ENCODE data around the gene CCSER1. TPM values are rescaled to one million over a fixed set of nuclear protein-coding genes. Genes with fewer than 3 reads are reported as not detected.
"Not testable (repeated sequence)": the region's sequence is repeated elsewhere in the genome, so short reads cannot be mapped to it uniquely, and the experiment has no call there.

Gene CCSER1
- total RNA-seq, 1 donor from 2014 or later, result 8.4 TPM

DNA sequence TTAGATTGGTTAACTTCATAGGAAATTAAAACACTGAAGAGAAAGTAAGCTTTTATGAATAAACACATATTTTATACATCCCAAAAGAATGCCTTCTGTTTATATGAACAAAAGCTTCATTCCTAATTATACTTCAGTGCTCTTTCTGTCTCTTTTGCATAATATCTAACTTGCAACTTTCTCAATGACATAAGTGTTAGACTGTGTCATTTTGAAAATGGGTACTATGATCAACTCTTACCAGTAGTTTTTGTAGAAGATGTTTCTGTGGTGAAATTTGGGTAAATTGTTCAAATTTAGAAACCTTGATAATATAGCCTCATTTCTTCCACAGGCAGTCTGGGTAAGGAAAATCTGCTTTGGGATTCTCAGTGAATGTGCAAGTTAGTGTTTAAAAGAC, 991.4 kb downstream of the CCSER1 start:
- TF ChIP-seq, protein P1, sequence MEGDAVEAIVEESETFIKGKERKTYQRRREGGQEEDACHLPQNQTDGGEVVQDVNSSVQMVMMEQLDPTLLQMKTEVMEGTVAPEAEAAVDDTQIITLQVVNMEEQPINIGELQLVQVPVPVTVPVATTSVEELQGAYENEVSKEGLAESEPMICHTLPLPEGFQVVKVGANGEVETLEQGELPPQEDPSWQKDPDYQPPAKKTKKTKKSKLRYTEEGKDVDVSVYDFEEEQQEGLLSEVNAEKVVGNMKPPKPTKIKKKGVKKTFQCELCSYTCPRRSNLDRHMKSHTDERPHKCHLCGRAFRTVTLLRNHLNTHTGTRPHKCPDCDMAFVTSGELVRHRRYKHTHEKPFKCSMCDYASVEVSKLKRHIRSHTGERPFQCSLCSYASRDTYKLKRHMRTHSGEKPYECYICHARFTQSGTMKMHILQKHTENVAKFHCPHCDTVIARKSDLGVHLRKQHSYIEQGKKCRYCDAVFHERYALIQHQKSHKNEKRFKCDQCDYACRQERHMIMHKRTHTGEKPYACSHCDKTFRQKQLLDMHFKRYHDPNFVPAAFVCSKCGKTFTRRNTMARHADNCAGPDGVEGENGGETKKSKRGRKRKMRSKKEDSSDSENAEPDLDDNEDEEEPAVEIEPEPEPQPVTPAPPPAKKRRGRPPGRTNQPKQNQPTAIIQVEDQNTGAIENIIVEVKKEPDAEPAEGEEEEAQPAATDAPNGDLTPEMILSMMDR (IDR thresholded peaks at IDR 0.05), result no peak
- H3K27ac ChIP-seq, result no peak overlapping the region
- intact Hi-C loops (cut with DNase I), result no loop called here
- no peaks in the 10 kb centered on the region for H3K9me3 ChIP-seq
- no peaks in the 10 kb centered on the region for H3K36me3 ChIP-seq
- ATAC-seq, result no peak
- H3K4me3 ChIP-seq, result no peak overlapping the region
- no peaks in the 10 kb centered on the region for H3K27me3 ChIP-seq (ENCODE audit: low read depth)
- H3K4me1 ChIP-seq, result no peaks in the 10 kb centered on the region
- no peak for DNase-seq

DNA sequence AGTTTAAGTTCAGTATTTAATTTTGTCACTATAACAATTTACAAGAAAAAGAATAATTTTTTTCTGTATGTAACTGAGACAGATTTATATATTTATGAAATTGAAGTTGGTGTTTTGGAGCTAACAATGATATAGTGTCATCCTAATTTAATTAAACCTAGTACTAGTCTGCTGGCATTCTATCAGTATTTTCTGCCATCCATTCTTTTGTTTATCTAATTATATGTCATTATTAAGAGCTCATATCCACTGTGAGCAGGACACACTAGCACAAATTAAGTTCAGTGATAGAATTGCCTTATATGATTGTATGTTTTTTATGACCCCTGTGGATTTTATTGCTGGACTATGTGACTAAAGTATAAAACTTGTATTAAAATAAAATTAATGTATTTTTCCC, 996.5 kb downstream of the CCSER1 start:
- Histone ChIP-seq H3K27ac (no peak overlapping the region), H3K4me3 (no peak overlapping the region), H3K4me1 (no peaks in the 10 kb centered on the region), H3K36me3 (no peaks in the 10 kb centered on the region), H3K27me3 (ENCODE audit: low read depth) (no peaks in the 10 kb centered on the region), H3K9me3 (no peaks in the 10 kb centered on the region)
- ATAC-seq, result no peak
- intact Hi-C loops (cut with DNase I), result no loop called here
- DNase-seq, result no peak
- TF ChIP-seq, protein P1 (IDR thresholded peaks at IDR 0.05), result no peak

DNA sequence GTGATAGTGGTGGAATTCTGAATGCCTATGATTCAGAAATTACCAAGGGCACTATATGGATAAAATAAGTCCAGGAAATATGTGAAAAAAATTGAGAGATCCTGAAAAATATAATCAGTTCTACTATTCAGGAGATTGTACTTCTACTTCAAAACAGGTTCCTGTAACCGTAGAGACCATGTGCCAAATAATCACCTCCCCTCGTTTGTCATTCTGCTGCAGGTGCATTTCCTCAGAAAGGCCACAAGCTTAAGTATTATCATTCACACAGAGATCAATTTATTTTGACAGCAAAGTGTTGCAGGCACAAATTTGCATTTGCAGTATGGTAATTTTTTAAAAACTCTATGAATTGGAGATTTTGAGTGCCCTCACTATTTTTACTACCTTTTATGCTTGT, 1000.0 kb downstream of the CCSER1 start:
- H3K4me1 ChIP-seq, result no peaks in the 10 kb centered on the region
- H3K36me3 ChIP-seq, result no peaks in the 10 kb centered on the region
- TF ChIP-seq, protein P1 (IDR thresholded peaks at IDR 0.05), result no peak
- no peak overlapping the region for H3K4me3 ChIP-seq
- intact Hi-C loops (cut with DNase I), result no loop called here
- ATAC-seq (no peak), DNase-seq (no peak)
- no peaks in the 10 kb centered on the region for H3K27me3 ChIP-seq (ENCODE audit: low read depth)
- no peaks in the 10 kb centered on the region for H3K9me3 ChIP-seq
- no peak overlapping the region for H3K27ac ChIP-seq

DNA sequence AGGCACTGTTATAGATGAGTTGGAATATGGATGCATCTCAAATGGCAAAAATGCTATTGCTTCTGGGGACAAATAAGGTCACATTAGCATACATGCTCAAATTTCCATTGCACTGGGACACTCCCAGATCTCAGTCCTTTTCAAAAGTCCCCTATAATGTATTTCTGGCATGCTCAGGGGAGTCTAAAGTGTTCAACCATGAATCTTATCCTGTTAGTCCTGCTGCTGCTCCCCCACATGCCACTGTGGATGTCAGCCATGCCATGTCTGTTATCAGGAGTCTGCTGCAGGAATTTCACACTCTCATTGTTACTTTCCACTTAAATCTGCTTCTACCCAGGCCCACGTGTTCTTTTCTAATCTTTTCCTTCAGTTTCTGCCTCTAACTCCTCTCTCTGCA, 1000.6 kb downstream of the CCSER1 start:
- intact Hi-C loops (cut with DNase I), result no loop called here
- Histone ChIP-seq H3K4me3 (no peak overlapping the region), H3K9me3 (no peaks in the 10 kb centered on the region), H3K36me3 (no peaks in the 10 kb centered on the region), H3K27ac (no peak overlapping the region), H3K4me1 (no peaks in the 10 kb centered on the region), H3K27me3 (ENCODE audit: low read depth) (no peaks in the 10 kb centered on the region)
- TF ChIP-seq, protein P1 (IDR thresholded peaks at IDR 0.05), result no peak
- DNase-seq (no peak), ATAC-seq (no peak)

DNA sequence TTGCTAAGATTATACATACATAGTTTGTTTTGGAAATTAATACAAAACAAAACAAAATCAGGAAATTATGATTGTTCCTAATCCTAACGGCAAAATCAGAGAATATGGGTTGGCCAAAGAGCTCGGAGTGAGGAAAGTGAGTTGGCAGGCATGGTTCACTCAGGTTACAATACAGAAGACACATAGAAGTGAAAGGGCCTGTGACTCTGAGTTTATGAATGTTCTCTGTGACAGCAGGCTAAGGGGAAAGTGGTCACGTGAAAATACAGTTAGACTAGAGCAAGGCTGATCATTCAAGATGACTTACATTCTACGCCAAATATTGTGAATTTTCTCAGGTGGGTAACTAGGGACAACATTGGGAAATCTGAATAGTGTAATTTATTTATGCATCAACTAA, 1001.3 kb downstream of the CCSER1 start:
- ATAC-seq (no peak), DNase-seq (no peak)
- H3K4me1 ChIP-seq, result no peaks in the 10 kb centered on the region
- TF ChIP-seq, protein P1 (IDR thresholded peaks at IDR 0.05), result no peak
- H3K27me3 ChIP-seq (ENCODE audit: low read depth), result no peaks in the 10 kb centered on the region
- no peak overlapping the region for H3K4me3 ChIP-seq
- no peaks in the 10 kb centered on the region for H3K36me3 ChIP-seq
- intact Hi-C loops (cut with DNase I), result no loop called here
- H3K27ac ChIP-seq, result no peak overlapping the region
- H3K9me3 ChIP-seq, result no peaks in the 10 kb centered on the region

DNA sequence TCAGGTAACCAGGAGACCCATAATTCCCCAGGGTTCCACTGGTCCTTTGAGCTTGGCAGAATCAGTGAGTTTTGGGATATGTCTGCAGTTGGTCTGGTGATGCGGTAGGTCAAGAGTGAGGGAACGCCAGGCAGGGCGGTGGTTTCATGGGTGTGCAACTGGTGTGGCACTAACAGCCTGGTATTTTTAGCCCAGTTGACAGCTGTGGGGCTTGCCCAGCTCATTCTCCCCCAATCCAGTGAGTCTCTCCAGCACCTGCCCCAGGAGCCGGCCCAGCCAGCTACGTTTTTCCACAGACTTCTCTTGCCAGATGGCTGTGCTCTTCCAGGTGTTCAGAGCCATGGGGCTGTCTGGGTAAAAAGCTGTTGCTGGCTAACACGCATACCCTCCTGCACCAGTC, 1019.9 kb downstream of the CCSER1 start:
- H3K4me1 ChIP-seq, result no peaks in the 10 kb centered on the region
- TF ChIP-seq, protein P1 (IDR thresholded peaks at IDR 0.05), result no peak
- no peaks in the 10 kb centered on the region for H3K36me3 ChIP-seq
- intact Hi-C loops (cut with DNase I), result no loop called here
- DNase-seq, result no peak
- H3K4me3 ChIP-seq, result no peak overlapping the region
- no peaks in the 10 kb centered on the region for H3K27me3 ChIP-seq (ENCODE audit: low read depth)
- H3K9me3 ChIP-seq, result no peaks in the 10 kb centered on the region
- ATAC-seq, result no peak
- H3K27ac ChIP-seq, result no peak overlapping the region

DNA sequence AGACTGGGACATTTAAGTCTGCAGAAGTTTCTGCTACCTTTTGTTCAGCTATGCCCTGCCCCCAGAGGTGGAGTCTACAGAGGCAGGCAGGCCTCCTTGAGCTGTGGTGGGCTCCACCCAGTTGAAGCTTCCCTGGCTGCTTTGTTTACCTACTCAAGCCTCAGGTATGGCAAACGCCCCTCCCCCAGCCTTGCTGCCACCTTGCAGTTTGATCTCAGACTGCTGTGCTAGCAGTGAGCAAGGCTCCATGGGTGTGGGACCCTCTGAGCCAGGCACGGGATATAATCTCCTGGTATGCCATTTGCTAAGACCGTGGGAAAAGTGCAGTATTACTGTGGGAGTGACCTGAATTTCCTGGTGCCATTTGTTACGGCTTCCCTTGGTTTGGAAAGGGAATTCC, 1026.8 kb downstream of the CCSER1 start:
- intact Hi-C loops (cut with DNase I); H3K27ac ChIP-seq; ATAC-seq; H3K27me3 ChIP-seq (ENCODE audit: low read depth); H3K4me3 ChIP-seq; H3K4me1 ChIP-seq; H3K36me3 ChIP-seq; DNase-seq; H3K9me3 ChIP-seq: not testable (repeated sequence)

DNA sequence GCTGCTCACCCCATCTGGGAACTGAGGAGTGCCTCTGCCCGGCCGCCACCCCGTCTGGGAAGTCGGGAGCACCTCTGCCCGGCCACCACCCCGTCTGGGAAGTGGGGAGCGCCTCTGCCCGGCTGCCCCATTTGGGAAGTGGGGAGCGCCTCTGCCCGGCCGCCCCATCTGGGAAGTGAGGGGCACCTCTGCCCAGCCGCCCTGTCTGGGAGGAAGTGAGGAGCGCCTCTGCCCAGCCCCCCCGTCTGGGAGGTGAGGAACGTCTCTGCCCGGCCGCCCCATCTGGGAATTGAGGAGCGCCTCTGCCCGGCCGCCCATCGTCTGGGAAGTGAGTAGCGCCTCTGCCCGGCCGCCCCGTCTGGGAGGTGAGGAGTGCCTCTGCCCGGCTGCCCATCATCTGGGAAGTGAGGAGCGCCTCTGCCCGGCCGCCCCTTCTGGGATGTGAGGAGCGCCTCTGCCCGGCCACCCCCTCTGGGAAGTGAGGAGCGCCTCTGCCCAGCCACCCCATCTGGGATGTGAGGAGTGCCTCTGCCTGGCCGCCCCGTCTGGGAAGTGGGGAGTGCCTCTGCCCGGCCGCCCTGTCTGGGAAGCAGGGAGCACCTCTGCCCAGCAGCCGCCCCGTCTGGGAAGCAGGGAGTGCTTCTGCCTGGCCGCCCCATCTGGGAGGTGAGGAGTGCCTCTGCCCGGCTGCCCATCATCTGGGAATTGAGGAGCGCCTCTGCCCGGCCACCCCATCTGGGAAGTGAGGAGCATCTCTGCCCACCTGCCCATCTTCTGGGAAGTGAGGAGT, 1040.9 kb downstream of the CCSER1 start:
- DNase-seq; ATAC-seq; H3K27ac ChIP-seq; intact Hi-C loops (cut with DNase I); H3K36me3 ChIP-seq; H3K9me3 ChIP-seq; H3K27me3 ChIP-seq (ENCODE audit: low read depth); H3K4me1 ChIP-seq; H3K4me3 ChIP-seq: not testable (repeated sequence)
